AG09309 (cell line): ENCODE data around the gene KIAA1586.
A peak's percentile ranks its signal among the peaks of the same experiment; 100 is the strongest.
"Not testable (repeated sequence)": the region's sequence is repeated elsewhere in the genome, so short reads cannot be mapped to it uniquely, and the experiment has no call there.

ENCODE experiments used
- DNase-seq: peaks from one replicate; pipeline ENCODE4 v3.0.0-alpha.2; 2010; ENCODE audit warnings: low read depth
- H3K4me3 ChIP-seq: 2 replicates; pipeline ENCODE4 v1.5.1; 2011; ENCODE audit warnings: mild to moderate bottlenecking, low read depth, low read length, moderate library complexity; ENCODE audit not compliant: control insufficient read depth
- TF ChIP-seq, protein P1 (sequence below): IDR thresholded peaks from 2 replicates; pipeline ENCODE4 v1.5.1; 2011; ENCODE audit warnings: mild to moderate bottlenecking, low read depth, low read length, inconsistent platforms; ENCODE audit not compliant: insufficient read depth, control insufficient read depth; ENCODE audit errors: missing control alignments

KIAA1586 gene, protein sequence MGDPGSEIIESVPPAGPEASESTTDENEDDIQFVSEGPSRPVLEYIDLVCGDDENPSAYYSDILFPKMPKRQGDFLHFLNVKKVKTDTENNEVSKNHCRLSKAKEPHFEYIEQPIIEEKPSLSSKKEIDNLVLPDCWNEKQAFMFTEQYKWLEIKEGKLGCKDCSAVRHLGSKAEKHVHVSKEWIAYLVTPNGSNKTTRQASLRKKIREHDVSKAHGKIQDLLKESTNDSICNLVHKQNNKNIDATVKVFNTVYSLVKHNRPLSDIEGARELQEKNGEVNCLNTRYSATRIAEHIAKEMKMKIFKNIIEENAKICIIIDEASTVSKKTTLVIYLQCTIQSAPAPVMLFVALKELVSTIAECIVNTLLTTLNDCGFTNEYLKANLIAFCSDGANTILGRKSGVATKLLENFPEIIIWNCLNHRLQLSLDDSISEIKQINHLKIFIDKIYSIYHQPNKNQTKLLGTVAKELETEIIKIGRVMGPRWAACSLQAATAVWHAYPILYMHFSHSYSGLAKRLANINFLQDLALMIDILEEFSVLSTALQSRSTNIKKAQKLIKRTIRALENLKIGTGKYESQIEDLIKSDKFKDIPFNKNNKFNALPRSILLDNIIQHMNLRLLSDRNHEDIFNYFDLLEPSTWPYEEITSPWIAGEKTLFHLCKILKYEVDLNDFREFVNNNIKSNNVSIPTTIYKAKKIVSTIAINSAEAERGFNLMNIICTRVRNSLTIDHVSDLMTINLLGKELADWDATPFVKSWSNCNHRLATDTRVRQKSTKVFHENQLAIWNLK

DNA sequence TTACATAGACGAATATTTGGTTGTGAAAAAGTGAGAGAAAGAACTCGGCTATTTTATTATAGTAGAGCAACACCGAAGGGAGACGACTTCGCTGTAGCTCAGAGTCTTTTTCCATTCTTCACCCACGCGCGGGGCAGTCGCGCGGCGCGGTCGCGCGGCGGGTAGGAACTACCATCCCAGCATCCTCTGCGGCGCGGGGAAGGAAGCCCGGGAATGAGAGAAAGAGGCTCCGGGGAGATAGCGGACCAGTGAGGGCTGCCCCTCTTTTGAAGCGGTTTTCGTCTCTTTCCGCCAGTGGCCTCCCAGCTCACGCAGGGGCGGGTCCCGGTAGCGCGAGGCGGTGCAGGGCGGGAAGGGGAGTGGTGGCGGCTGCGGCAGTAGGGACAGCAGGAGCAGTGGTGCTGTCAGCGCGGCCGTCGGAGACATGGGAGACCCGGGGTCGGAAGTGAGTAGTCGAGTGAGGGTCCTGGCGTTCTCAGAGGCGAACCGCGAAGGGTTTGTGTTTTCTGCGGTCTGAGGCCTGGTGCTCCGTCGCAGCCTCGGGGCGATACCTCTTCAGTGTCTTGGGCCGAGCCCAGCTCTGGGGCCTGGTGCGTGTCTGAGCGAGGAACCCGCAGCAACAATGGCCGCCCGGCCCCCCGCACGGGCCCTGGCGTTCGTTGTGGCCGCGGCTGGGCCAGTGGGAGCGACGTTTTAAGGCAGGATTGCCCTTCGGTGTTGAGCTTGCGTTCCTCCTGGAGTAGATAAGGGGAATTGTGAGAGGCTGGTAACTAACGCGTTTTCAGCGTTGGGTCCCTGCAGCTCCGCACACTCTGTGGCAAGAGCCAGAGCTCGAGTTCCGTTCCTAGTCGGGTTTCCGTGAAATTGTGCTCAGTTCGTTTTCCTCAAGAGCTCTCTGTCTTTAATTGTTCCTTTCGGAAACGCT lies at the start of gene KIAA1586:
Gene KIAA1586 (plus strand): TSS at position 362 of the 925 bp plus-strand sequence. CDS start 63 bp downstream, at position 425.
- H3K4me3 ChIP-seq, result peak within 1 kb of the TSS; percentile 72
- DNase-seq, result peak; percentile 54

DNA sequence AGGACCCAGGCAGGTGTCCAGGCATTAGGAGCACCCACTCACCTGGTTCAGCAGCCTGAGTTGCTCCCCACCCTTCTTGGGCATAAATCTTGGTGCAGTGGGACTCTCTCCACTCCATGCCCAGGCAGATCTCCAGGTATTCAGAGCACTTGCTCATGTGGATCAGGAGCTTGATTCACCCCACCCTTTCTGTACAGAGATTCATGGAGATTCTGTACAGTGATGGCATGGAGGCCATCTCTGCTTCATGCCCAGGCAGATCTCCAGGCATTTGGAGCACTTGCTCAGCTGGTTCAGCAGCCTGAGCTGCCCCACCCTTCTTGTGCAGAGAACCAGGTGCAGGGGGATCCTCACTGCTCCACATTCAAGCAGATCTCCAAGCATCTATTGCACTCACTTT lies 47.4 kb upstream of the KIAA1586 start:
- no peak for DNase-seq
- H3K4me3 ChIP-seq, result no peak overlapping the region
- TF ChIP-seq, protein P1, sequence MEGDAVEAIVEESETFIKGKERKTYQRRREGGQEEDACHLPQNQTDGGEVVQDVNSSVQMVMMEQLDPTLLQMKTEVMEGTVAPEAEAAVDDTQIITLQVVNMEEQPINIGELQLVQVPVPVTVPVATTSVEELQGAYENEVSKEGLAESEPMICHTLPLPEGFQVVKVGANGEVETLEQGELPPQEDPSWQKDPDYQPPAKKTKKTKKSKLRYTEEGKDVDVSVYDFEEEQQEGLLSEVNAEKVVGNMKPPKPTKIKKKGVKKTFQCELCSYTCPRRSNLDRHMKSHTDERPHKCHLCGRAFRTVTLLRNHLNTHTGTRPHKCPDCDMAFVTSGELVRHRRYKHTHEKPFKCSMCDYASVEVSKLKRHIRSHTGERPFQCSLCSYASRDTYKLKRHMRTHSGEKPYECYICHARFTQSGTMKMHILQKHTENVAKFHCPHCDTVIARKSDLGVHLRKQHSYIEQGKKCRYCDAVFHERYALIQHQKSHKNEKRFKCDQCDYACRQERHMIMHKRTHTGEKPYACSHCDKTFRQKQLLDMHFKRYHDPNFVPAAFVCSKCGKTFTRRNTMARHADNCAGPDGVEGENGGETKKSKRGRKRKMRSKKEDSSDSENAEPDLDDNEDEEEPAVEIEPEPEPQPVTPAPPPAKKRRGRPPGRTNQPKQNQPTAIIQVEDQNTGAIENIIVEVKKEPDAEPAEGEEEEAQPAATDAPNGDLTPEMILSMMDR, result no peak

DNA sequence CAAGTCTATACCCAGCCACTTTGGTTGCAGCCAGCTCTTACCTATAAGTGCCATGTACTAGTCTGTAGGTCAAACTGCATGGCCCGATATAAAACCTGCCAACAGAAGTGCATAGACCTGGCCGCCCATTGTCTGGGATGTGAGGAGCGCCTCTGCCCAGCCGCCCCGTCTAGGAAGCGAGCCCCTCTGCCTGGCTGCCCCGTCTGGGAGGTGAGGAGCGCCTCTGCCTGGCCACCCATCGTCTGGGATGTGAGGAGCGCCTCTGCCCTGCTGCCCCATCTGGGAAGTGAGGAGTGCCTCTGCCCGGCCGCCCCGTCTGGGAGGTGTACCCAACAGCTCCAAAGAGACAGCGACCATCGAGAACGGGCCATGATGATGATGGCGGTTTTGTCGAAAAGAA lies 46.7 kb upstream of the KIAA1586 start:
- not testable (repeated sequence) for DNase-seq, H3K4me3 ChIP-seq

DNA sequence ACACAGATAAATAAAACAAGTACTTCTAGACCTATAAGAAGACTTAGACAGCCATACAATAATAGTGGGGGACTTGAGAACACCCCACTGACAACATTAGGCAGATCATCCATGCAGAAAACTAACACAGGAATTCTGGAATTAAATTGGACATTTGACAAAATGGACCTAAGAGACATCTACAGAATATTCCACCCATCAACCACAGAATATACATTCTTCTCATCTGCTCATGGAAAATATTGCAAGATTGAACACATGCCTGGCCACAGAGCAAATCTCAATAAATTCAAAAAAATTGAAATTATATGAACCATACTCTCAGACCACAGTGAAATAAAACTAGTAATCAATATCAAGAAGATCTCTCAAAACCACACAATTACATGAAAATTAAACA lies 44.3 kb upstream of the KIAA1586 start:
- H3K4me3 ChIP-seq, result no peak overlapping the region
- TF ChIP-seq, protein P1, result no peak
- no peak for DNase-seq

DNA sequence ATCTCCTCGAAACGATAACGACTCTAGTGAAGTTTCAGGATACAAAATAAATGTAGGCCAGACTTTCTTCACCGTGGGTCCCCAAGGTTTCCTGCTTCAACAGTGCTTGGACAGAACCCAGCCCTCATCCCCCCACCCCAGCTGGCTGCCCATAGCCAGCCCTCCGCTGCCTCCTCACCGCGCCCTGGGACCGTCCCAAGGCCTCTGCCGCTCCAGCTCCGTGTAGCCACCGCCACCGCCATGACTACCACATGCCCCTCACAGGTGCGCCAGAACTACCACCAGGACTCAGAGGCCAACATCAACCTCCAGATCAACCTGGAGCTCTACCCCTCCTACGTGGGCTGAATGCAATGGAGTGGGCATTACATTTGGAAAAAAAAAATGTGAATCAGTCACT lies 42.2 kb upstream of the KIAA1586 start:
- TF ChIP-seq, protein P1, result no peak
- H3K4me3 ChIP-seq, result no peak overlapping the region
- no peak for DNase-seq

DNA sequence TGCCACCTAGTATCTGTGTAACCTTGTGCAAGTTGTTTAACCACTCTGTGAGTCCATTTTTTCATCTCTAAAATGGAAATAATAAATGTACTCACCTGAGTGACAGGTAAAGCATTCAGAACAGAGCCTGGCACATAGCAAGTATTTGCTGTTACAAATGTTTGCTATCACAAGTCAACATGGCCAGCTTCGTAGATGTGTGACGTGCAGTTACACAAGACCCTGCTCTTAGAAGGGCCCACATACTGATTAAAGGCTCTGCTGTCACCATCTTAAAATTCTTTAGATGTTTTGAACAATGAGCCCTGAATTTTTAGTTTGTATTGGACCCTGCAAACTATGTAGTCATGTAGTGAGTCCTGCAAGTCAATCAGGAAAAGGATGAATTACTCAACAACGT lies 40.4 kb upstream of the KIAA1586 start:
- DNase-seq, result no peak
- TF ChIP-seq, protein P1, result no peak
- no peak overlapping the region for H3K4me3 ChIP-seq

DNA sequence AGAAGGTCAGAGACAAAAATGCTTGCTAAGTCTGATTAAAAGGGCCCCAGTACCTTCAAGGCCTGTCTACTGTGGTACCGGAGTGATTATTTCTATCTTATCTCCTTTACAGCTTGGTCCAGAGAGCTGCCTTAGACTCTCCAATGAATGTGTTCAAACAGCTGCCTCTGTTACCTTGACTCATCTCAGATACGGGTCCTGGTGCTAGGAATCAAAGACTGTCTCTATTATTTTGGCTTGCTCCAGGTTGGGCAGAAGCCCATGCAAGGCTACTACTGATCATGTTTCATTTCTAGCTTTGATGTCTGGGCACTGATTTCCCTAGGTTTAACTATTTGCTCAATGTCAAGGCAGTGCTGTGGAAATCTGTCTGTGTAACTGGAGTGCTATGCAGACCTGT lies 38.4 kb upstream of the KIAA1586 start:
- not testable (repeated sequence) for DNase-seq, H3K4me3 ChIP-seq
